HCT116 (cell line): ENCODE measurements around the gene IL17RD. TPM values are rescaled to one million over a fixed set of nuclear protein-coding genes. Genes with fewer than 3 reads are reported as not detected.

ENCODE experiments used
- ATAC-seq: fragments of 200-7000 bp; cut with Tn5 transposase; 2 replicates; pipeline ENCODE4 v1.9.1; 2020; ENCODE audit warnings: mild to moderate bottlenecking, moderate library complexity
- BruUV-seq: library from RNA; stranded (reverse); fragments of 400-500 nt; replicated peaks from 2 replicates; lab custom pipeline; 2021; lab: Mats Ljungman, UMichigan
- CTCF ChIA-PET: fragments of 300-600 bp; sonication (Branson Sonifier 250); formaldehyde crosslinking; loops from one replicate; lab custom pipeline; 2021; ENCODE audit warnings: antibody characterized with exemption; lab: Charles Lee
- POLR2A ChIA-PET: fragments of 300-600, 350-600 bp; sonication (Branson Sonifier 250); formaldehyde crosslinking; loops from one replicate; lab custom pipeline; 2021; ENCODE audit warnings: antibody characterized with exemption; lab: Charles Lee
- RAD21 ChIA-PET, 2 experiments: fragments of 300-600 bp; sonication (Branson Sonifier 250); formaldehyde crosslinking; loops; one replicate each; lab custom pipeline; 2023; ENCODE audit warnings: low total read pairs in 2 of 2; ENCODE audit not compliant: uncharacterized antibody in 2 of 2, unreplicated experiment in 2 of 2, low non-redundant PET in 1 of 2; lab: Charles Lee
- DNase-seq: peaks from one replicate; pipeline ENCODE4 v3.0.0-alpha.2; 2010; ENCODE audit warnings: low read depth, low spot score
- H2AFZ ChIP-seq: fragments of 200-600 bp; shearing (Covaris generic), sonication (generic); 2 replicates; pipeline ENCODE4 v1.6.1; 2017; ENCODE audit warnings: low read depth, mixed run types, mixed read lengths, antibody characterized with exemption, low read length; ENCODE audit not compliant: poor library complexity, severe bottlenecking
- H3K27ac ChIP-seq: 2 replicates; pipeline ENCODE4 v1.5.1; 2012; ENCODE audit warnings: low read depth, low read length
- H3K27me3 ChIP-seq: fragments of 200-600 bp; sonication (generic); 2 replicates; pipeline ENCODE4 v1.6.1; 2016; ENCODE audit warnings: mixed run types, low read length, mixed read lengths; ENCODE audit not compliant: insufficient read depth
- H3K36me3 ChIP-seq, 2 experiments: fragments of 200-500 bp in 1 of 2; fragments of 200-600 bp in 1 of 2; sonication (Bioruptor generic) in 1 of 2; sonication (generic) in 1 of 2; 2 replicates each; pipeline versions ENCODE4 v1.5.1 to v1.6.1; 2014 to 2016; ENCODE audit warnings: low read length in 2 of 2, inconsistent platforms in 1 of 2, mixed read lengths in 1 of 2, mixed run types in 1 of 2; ENCODE audit not compliant: insufficient read depth in 2 of 2, control insufficient read depth in 1 of 2
- H3K4me1 ChIP-seq, 2 experiments: fragments of 200-600 bp in 1 of 2; sonication (generic) in 1 of 2; 2 replicates each; pipeline versions ENCODE4 v1.5.1 to v1.6.1; 2012 to 2017; ENCODE audit warnings: low read length in 2 of 2, inconsistent platforms in 1 of 2, mild to moderate bottlenecking in 1 of 2, mixed read lengths in 1 of 2, mixed run types in 1 of 2, moderate library complexity in 1 of 2; ENCODE audit not compliant: insufficient read depth in 2 of 2, control insufficient read depth in 1 of 2
- H3K4me2 ChIP-seq: fragments of 200-600 bp; sonication (generic); 2 replicates; pipeline ENCODE4 v1.6.1; 2017; ENCODE audit warnings: mixed run types, low read length, mixed read lengths
- H3K4me3 ChIP-seq, 2 experiments: fragments of 200-600 bp in 1 of 2; sonication (generic) in 1 of 2; replicated peaks in 1 of 2; 2 replicates each; pipeline ENCODE4 v1.5.1; 2011 to 2016; ENCODE audit warnings: low read length in 2 of 2, control low read depth in 1 of 2, low read depth in 1 of 2, mild to moderate bottlenecking in 1 of 2, mixed read lengths in 1 of 2, mixed run types in 1 of 2
- H3K79me2 ChIP-seq: fragments of 200-600 bp; sonication (generic); 2 replicates; pipeline ENCODE4 v1.6.1; 2017; ENCODE audit warnings: mild to moderate bottlenecking, mixed run types, low read length, moderate library complexity, mixed read lengths; ENCODE audit not compliant: insufficient read depth
- H3K9ac ChIP-seq: fragments of 200-600 bp; sonication (generic); 2 replicates; pipeline ENCODE4 v1.6.1; 2016; ENCODE audit warnings: low read length, mixed read lengths
- H3K9me2 ChIP-seq: fragments of 200-600 bp; sonication (generic), shearing (Covaris generic); 2 replicates; pipeline ENCODE4 v1.6.1; 2017; ENCODE audit warnings: mixed run types, mild to moderate bottlenecking, moderate library complexity; ENCODE audit not compliant: insufficient read depth
- H3K9me3 ChIP-seq, 2 experiments: fragments of 200-500 bp in 1 of 2; fragments of 200-600 bp in 1 of 2; sonication (Bioruptor generic) in 1 of 2; sonication (generic) in 1 of 2; 2 replicates each; pipeline ENCODE4 v1.6.1; 2014 to 2017; ENCODE audit warnings: low read length in 2 of 2, mixed read lengths in 2 of 2, inconsistent platforms in 1 of 2, low read depth in 1 of 2, mild to moderate bottlenecking in 1 of 2, mixed run types in 1 of 2, moderate library complexity in 1 of 2; ENCODE audit not compliant: control insufficient read depth in 1 of 2, insufficient read depth in 1 of 2
- H4K20me1 ChIP-seq: fragments of 200-600 bp; sonication (generic), shearing (Covaris generic); 2 replicates; pipeline ENCODE4 v1.6.1; 2017; ENCODE audit warnings: mixed run types, mild to moderate bottlenecking, moderate library complexity; ENCODE audit not compliant: insufficient read depth
- CEBPB ChIP-seq: IDR thresholded peaks from 2 replicates; pipeline ENCODE4 v1.6.1; 2012; ENCODE audit warnings: low read depth
- EGR1 ChIP-seq: IDR thresholded peaks from 2 replicates; pipeline ENCODE4 v1.6.1; 2012; ENCODE audit warnings: low read depth
- FOSL1 ChIP-seq: IDR thresholded peaks from 2 replicates; pipeline ENCODE4 v1.6.1; 2012; ENCODE audit warnings: low read depth
- JUND ChIP-seq: IDR thresholded peaks from 2 replicates; pipeline ENCODE4 v1.6.1; 2012
- POLR2A ChIP-seq: IDR thresholded peaks from 2 replicates; pipeline ENCODE4 v1.7.0; 2011; ENCODE audit warnings: borderline replicate concordance; ENCODE audit not compliant: insufficient read depth, insufficient read length; ENCODE audit errors: extremely low read depth
- ZNF274 ChIP-seq: fragments of 200-500 bp; sonication (Bioruptor generic); IDR thresholded peaks from 2 replicates; pipeline ENCODE4 v1.6.1; 2014; ENCODE audit warnings: mild to moderate bottlenecking, low read depth, low read length, inconsistent platforms
- intact Hi-C: fragments of 100-400 bp; cut with micrococcal nuclease; formaldehyde crosslinking; loops from 2 replicates; pipeline ENCODE4 v1.10.0; 2022
- total RNA-seq: library from RNA; stranded (reverse); gene quantifications from one replicate; pipeline ENCODE4 v1.2.1, GENCODE V29; 2021; ENCODE audit not compliant: unreplicated experiment
- TF ChIP-seq, protein P1 (sequence below): IDR thresholded peaks from 2 replicates; pipeline ENCODE4 v1.6.1; 2012
- TF ChIP-seq, protein P2 (sequence below): IDR thresholded peaks from 2 replicates; pipeline ENCODE4 v1.6.1; 2011; ENCODE audit warnings: mild to moderate bottlenecking, low read length, moderate library complexity; ENCODE audit not compliant: insufficient replicate concordance; ENCODE audit errors: extremely low read depth
- TF ChIP-seq, protein P3 (sequence below): IDR thresholded peaks from 2 replicates; pipeline ENCODE4 v1.6.1; 2012
- TF ChIP-seq, protein P4 (sequence below): IDR thresholded peaks from 2 replicates; pipeline ENCODE4 v1.6.1; 2012; ENCODE audit warnings: low read depth

IL17RD gene
- total RNA-seq, 1 experiment from 2014 or later = 12.3 TPM

DNA sequence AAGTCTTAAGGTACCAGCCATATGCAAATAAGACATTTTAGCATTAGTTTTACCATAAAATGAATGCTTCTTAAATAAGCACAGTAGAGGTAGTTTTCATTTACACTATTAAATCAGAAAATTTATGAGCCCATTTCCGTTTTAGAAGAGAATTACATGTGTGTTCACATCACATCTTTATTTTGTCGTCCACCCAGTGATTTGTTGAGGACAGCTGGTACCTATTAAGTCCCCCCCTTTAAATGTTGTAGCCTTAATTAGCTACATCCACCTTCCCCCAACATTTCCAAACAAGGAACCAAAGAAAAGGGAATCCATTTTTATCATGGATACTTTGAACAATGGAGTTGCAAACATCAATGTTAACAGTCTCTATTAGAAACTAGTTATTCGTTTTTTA, 6.8 kb downstream of the IL17RD start:
- Histone ChIP-seq H3K4me2 (peak overlapping the region; percentile 57; the same call in 1 of the 2 replicates), H3K9me2 (no peaks in the 10 kb centered on the region), H3K79me2 (no peaks in the 10 kb centered on the region), H3K9ac (no peak overlapping the region), H3K27ac (no peak overlapping the region), H3K36me3 (no peaks in the 10 kb centered on the region), H4K20me1 (no peaks in the 10 kb centered on the region), H3K4me3 (no peak overlapping the region), H2AFZ (no peak overlapping the region), H3K4me1 (peaks cover 20 to 21% of the 10 kb centered on the region in 2 experiments), H3K27me3 (no peaks in the 10 kb centered on the region), H3K9me3 (no peaks in the 10 kb centered on the region)
- ChIA-PET CTCF (no interaction called here), RAD21 (no interaction called here), POLR2A (no interaction called here)
- TF ChIP-seq CEBPB = no peak
- no peak for DNase-seq
- ATAC-seq = no peak
- BruUV-seq = no TSS peak
- intact Hi-C loops = no loop called here

DNA sequence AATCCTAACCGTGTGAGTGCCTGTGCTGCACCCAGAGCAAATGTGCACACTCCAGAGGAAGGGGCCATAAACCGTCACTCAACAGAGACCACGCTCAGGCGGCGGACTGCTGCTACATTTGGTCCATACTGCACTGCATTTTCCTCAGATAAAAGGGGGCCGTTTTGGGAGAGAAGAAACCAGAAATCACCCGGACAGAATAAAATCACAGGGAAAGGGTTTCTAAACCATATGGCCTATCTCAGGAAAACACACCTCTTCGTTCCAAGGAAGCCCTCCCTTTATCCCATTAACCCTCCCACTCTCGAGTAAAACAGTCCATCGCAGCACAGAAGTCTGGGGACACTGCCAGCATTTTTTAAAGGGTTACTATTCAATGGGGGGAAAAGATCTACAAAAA, 7.6 kb downstream of the IL17RD start:
- no peaks in the 10 kb centered on the region for H3K79me2 ChIP-seq
- CTCF ChIA-PET = no interaction called here
- no peaks in the 10 kb centered on the region for H4K20me1 ChIP-seq

More for the DNA sequence above, 7.6 kb downstream of the IL17RD start:
- Histone ChIP-seq H2AFZ (no peak overlapping the region), H3K4me3 (no peak overlapping the region), H3K4me2 (no peak overlapping the region), H3K9me3 (no peaks in the 10 kb centered on the region), H3K4me1 (peaks cover 20 to 21% of the 10 kb centered on the region in 2 experiments), H3K9me2 (no peaks in the 10 kb centered on the region), H3K36me3 (no peaks in the 10 kb centered on the region), H3K27me3 (no peaks in the 10 kb centered on the region), H3K27ac (no peak overlapping the region), H3K9ac (no peak overlapping the region)
- ChIA-PET POLR2A (no interaction called here), RAD21 (no interaction called here)
- ATAC-seq = no peak
- intact Hi-C loops = no loop called here
- no peak for DNase-seq
- TF ChIP-seq, protein P1, sequence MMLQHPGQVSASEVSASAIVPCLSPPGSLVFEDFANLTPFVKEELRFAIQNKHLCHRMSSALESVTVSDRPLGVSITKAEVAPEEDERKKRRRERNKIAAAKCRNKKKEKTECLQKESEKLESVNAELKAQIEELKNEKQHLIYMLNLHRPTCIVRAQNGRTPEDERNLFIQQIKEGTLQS = no peak
- TF ChIP-seq JUND = no peak
- no peak for TF ChIP-seq ZNF274
- TF ChIP-seq EGR1 = no peak
- TF ChIP-seq FOSL1 = no peak
- TF ChIP-seq, protein P2, sequence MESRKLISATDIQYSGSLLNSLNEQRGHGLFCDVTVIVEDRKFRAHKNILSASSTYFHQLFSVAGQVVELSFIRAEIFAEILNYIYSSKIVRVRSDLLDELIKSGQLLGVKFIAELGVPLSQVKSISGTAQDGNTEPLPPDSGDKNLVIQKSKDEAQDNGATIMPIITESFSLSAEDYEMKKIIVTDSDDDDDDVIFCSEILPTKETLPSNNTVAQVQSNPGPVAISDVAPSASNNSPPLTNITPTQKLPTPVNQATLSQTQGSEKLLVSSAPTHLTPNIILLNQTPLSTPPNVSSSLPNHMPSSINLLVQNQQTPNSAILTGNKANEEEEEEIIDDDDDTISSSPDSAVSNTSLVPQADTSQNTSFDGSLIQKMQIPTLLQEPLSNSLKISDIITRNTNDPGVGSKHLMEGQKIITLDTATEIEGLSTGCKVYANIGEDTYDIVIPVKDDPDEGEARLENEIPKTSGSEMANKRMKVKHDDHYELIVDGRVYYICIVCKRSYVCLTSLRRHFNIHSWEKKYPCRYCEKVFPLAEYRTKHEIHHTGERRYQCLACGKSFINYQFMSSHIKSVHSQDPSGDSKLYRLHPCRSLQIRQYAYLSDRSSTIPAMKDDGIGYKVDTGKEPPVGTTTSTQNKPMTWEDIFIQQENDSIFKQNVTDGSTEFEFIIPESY = no peak
- TF ChIP-seq, protein P3, sequence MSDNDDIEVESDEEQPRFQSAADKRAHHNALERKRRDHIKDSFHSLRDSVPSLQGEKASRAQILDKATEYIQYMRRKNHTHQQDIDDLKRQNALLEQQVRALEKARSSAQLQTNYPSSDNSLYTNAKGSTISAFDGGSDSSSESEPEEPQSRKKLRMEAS = no peak
- TF ChIP-seq, protein P4, sequence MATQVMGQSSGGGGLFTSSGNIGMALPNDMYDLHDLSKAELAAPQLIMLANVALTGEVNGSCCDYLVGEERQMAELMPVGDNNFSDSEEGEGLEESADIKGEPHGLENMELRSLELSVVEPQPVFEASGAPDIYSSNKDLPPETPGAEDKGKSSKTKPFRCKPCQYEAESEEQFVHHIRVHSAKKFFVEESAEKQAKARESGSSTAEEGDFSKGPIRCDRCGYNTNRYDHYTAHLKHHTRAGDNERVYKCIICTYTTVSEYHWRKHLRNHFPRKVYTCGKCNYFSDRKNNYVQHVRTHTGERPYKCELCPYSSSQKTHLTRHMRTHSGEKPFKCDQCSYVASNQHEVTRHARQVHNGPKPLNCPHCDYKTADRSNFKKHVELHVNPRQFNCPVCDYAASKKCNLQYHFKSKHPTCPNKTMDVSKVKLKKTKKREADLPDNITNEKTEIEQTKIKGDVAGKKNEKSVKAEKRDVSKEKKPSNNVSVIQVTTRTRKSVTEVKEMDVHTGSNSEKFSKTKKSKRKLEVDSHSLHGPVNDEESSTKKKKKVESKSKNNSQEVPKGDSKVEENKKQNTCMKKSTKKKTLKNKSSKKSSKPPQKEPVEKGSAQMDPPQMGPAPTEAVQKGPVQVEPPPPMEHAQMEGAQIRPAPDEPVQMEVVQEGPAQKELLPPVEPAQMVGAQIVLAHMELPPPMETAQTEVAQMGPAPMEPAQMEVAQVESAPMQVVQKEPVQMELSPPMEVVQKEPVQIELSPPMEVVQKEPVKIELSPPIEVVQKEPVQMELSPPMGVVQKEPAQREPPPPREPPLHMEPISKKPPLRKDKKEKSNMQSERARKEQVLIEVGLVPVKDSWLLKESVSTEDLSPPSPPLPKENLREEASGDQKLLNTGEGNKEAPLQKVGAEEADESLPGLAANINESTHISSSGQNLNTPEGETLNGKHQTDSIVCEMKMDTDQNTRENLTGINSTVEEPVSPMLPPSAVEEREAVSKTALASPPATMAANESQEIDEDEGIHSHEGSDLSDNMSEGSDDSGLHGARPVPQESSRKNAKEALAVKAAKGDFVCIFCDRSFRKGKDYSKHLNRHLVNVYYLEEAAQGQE = no peak
- no peak for TF ChIP-seq POLR2A
- no TSS peak for BruUV-seq
